Germinal center (tissue), 1 donor: Measurements from ENCODE around the gene OPCML.

Experiments
- DNase-seq: peaks from one replicate; pipeline ENCODE4 v3.0.0; 2012; ENCODE audit warnings: mixed read lengths, low spot score

The OPCML gene

GRCh38 chr11:133232665-133233064, 299.6 kb downstream of the OPCML start:
- no peak for DNase-seq

- no peak for DNase-seq
Observed at GRCh38 chr11:133230431-133230830, 301.9 kb downstream of the OPCML start.

- DNase-seq: no peak
Observed at GRCh38 chr11:133228471-133229329, 303.6 kb downstream of the OPCML start.

- no peak for DNase-seq
Observed at GRCh38 chr11:133227632-133228111, 304.6 kb downstream of the OPCML start.

- no peak for DNase-seq
Observed at GRCh38 chr11:133224271-133224670, 308.0 kb downstream of the OPCML start.

GRCh38 chr11:133222425-133223330, 309.6 kb downstream of the OPCML start:
- no peak for DNase-seq

- DNase-seq: no peak
Observed at GRCh38 chr11:133219543-133219942, 312.8 kb downstream of the OPCML start.

GRCh38 chr11:133216813-133217212, 315.5 kb downstream of the OPCML start:
- no peak for DNase-seq

GRCh38 chr11:133215596-133216230, 316.6 kb downstream of the OPCML start:
- no peak for DNase-seq

GRCh38 chr11:133214646-133215045, 317.7 kb downstream of the OPCML start:
- DNase-seq: no peak

GRCh38 chr11:133212201-133212600, 320.1 kb downstream of the OPCML start:
- no peak for DNase-seq

- DNase-seq: no peak
Observed at GRCh38 chr11:133207995-133208394, 324.3 kb downstream of the OPCML start.

GRCh38 chr11:133206313-133207005, 325.8 kb downstream of the OPCML start:
- no peak for DNase-seq

GRCh38 chr11:133204158-133204557, 328.1 kb downstream of the OPCML start:
- DNase-seq: no peak

GRCh38 chr11:133202816-133203215, 329.5 kb downstream of the OPCML start:
- DNase-seq: no peak

- no peak for DNase-seq
Observed at GRCh38 chr11:133198438-133198837, 333.9 kb downstream of the OPCML start.

- no peak for DNase-seq
Observed at GRCh38 chr11:133197425-133197824, 334.9 kb downstream of the OPCML start.

- no peak for DNase-seq
Observed at GRCh38 chr11:133191931-133192330, 340.4 kb downstream of the OPCML start.

GRCh38 chr11:133181667-133182066, 350.6 kb downstream of the OPCML start:
- DNase-seq: no peak

- no peak for DNase-seq
Observed at GRCh38 chr11:133181066-133181465, 351.2 kb downstream of the OPCML start.

GRCh38 chr11:133180201-133180600, 352.1 kb downstream of the OPCML start:
- no peak for DNase-seq

- no peak for DNase-seq
Observed at GRCh38 chr11:133176748-133177147, 355.6 kb downstream of the OPCML start.
